HCT116 (cell line): ENCODE data around the gene ARHGEF9. TPM values are rescaled to one million over a fixed set of nuclear protein-coding genes. Genes with fewer than 3 reads are reported as not detected.

Experiments used
- ATAC-seq: fragments of 200-7000 bp; cut with Tn5 transposase; 2 replicates; pipeline ENCODE4 v1.9.1; 2020; ENCODE audit warnings: mild to moderate bottlenecking, moderate library complexity
- BruUV-seq: library from RNA; stranded (reverse); fragments of 400-500 nt; replicated peaks from 2 replicates; lab custom pipeline; 2021; lab: Mats Ljungman, UMichigan
- CTCF ChIA-PET: fragments of 300-600 bp; sonication (Branson Sonifier 250); formaldehyde crosslinking; loops from one replicate; lab custom pipeline; 2021; ENCODE audit warnings: antibody characterized with exemption; lab: Charles Lee
- POLR2A ChIA-PET: fragments of 300-600, 350-600 bp; sonication (Branson Sonifier 250); formaldehyde crosslinking; loops from one replicate; lab custom pipeline; 2021; ENCODE audit warnings: antibody characterized with exemption; lab: Charles Lee
- RAD21 ChIA-PET, 2 experiments: fragments of 300-600 bp; sonication (Branson Sonifier 250); formaldehyde crosslinking; loops; one replicate each; lab custom pipeline; 2023; ENCODE audit warnings: low total read pairs in 2 of 2; ENCODE audit not compliant: uncharacterized antibody in 2 of 2, unreplicated experiment in 2 of 2, low non-redundant PET in 1 of 2; lab: Charles Lee
- DNase-seq: peaks from one replicate; pipeline ENCODE4 v3.0.0-alpha.2; 2010; ENCODE audit warnings: low read depth, low spot score
- H2AFZ ChIP-seq: fragments of 200-600 bp; shearing (Covaris generic), sonication (generic); 2 replicates; pipeline ENCODE4 v1.6.1; 2017; ENCODE audit warnings: low read depth, mixed run types, mixed read lengths, antibody characterized with exemption, low read length; ENCODE audit not compliant: poor library complexity, severe bottlenecking
- H3K27ac ChIP-seq: 2 replicates; pipeline ENCODE4 v1.5.1; 2012; ENCODE audit warnings: low read depth, low read length
- H3K27me3 ChIP-seq: fragments of 200-600 bp; sonication (generic); 2 replicates; pipeline ENCODE4 v1.6.1; 2016; ENCODE audit warnings: mixed run types, low read length, mixed read lengths; ENCODE audit not compliant: insufficient read depth
- H3K36me3 ChIP-seq, 2 experiments: fragments of 200-500 bp in 1 of 2; fragments of 200-600 bp in 1 of 2; sonication (Bioruptor generic) in 1 of 2; sonication (generic) in 1 of 2; 2 replicates each; pipeline versions ENCODE4 v1.5.1 to v1.6.1; 2014 to 2016; ENCODE audit warnings: low read length in 2 of 2, inconsistent platforms in 1 of 2, mixed read lengths in 1 of 2, mixed run types in 1 of 2; ENCODE audit not compliant: insufficient read depth in 2 of 2, control insufficient read depth in 1 of 2
- H3K4me1 ChIP-seq, 2 experiments: fragments of 200-600 bp in 1 of 2; sonication (generic) in 1 of 2; 2 replicates each; pipeline versions ENCODE4 v1.5.1 to v1.6.1; 2012 to 2017; ENCODE audit warnings: low read length in 2 of 2, inconsistent platforms in 1 of 2, mild to moderate bottlenecking in 1 of 2, mixed read lengths in 1 of 2, mixed run types in 1 of 2, moderate library complexity in 1 of 2; ENCODE audit not compliant: insufficient read depth in 2 of 2, control insufficient read depth in 1 of 2
- H3K4me2 ChIP-seq: fragments of 200-600 bp; sonication (generic); 2 replicates; pipeline ENCODE4 v1.6.1; 2017; ENCODE audit warnings: mixed run types, low read length, mixed read lengths
- H3K4me3 ChIP-seq, 2 experiments: fragments of 200-600 bp in 1 of 2; sonication (generic) in 1 of 2; replicated peaks in 1 of 2; 2 replicates each; pipeline ENCODE4 v1.5.1; 2011 to 2016; ENCODE audit warnings: low read length in 2 of 2, control low read depth in 1 of 2, low read depth in 1 of 2, mild to moderate bottlenecking in 1 of 2, mixed read lengths in 1 of 2, mixed run types in 1 of 2
- H3K79me2 ChIP-seq: fragments of 200-600 bp; sonication (generic); 2 replicates; pipeline ENCODE4 v1.6.1; 2017; ENCODE audit warnings: mild to moderate bottlenecking, mixed run types, low read length, moderate library complexity, mixed read lengths; ENCODE audit not compliant: insufficient read depth
- H3K9ac ChIP-seq: fragments of 200-600 bp; sonication (generic); 2 replicates; pipeline ENCODE4 v1.6.1; 2016; ENCODE audit warnings: low read length, mixed read lengths
- H3K9me2 ChIP-seq: fragments of 200-600 bp; sonication (generic), shearing (Covaris generic); 2 replicates; pipeline ENCODE4 v1.6.1; 2017; ENCODE audit warnings: mixed run types, mild to moderate bottlenecking, moderate library complexity; ENCODE audit not compliant: insufficient read depth
- H3K9me3 ChIP-seq, 2 experiments: fragments of 200-500 bp in 1 of 2; fragments of 200-600 bp in 1 of 2; sonication (Bioruptor generic) in 1 of 2; sonication (generic) in 1 of 2; 2 replicates each; pipeline ENCODE4 v1.6.1; 2014 to 2017; ENCODE audit warnings: low read length in 2 of 2, mixed read lengths in 2 of 2, inconsistent platforms in 1 of 2, low read depth in 1 of 2, mild to moderate bottlenecking in 1 of 2, mixed run types in 1 of 2, moderate library complexity in 1 of 2; ENCODE audit not compliant: control insufficient read depth in 1 of 2, insufficient read depth in 1 of 2
- H4K20me1 ChIP-seq: fragments of 200-600 bp; sonication (generic), shearing (Covaris generic); 2 replicates; pipeline ENCODE4 v1.6.1; 2017; ENCODE audit warnings: mixed run types, mild to moderate bottlenecking, moderate library complexity; ENCODE audit not compliant: insufficient read depth
- CEBPB ChIP-seq: IDR thresholded peaks from 2 replicates; pipeline ENCODE4 v1.6.1; 2012; ENCODE audit warnings: low read depth
- ELF1 ChIP-seq: IDR thresholded peaks from 2 replicates; pipeline ENCODE4 v1.6.1; 2012; ENCODE audit warnings: low read depth, borderline replicate concordance
- EZH2 ChIP-seq: fragments of 200-600 bp; sonication (generic); IDR thresholded peaks from 2 replicates; pipeline ENCODE4 v1.6.1; 2017; ENCODE audit warnings: antibody characterized with exemption, mixed run types
- FOSL1 ChIP-seq: IDR thresholded peaks from 2 replicates; pipeline ENCODE4 v1.6.1; 2012; ENCODE audit warnings: low read depth
- POLR2AphosphoS5 ChIP-seq: IDR thresholded peaks from 2 replicates; pipeline ENCODE4 v1.6.1; 2011; ENCODE audit warnings: mild to moderate bottlenecking, low read depth, low read length, moderate library complexity
- RAD21 ChIP-seq: IDR thresholded peaks from 2 replicates; pipeline ENCODE4 v1.6.1; 2012; ENCODE audit warnings: low read depth, mild to moderate bottlenecking
- SP1 ChIP-seq: IDR thresholded peaks from 2 replicates; pipeline ENCODE4 v1.6.1; 2012; ENCODE audit warnings: low read depth
- YY1 ChIP-seq: IDR thresholded peaks from 2 replicates; pipeline ENCODE4 v1.6.1; 2011; ENCODE audit warnings: low read length, low read depth, moderate library complexity, mild to moderate bottlenecking; ENCODE audit not compliant: insufficient replicate concordance; ENCODE audit errors: extremely low read depth
- ZFX ChIP-seq: fragments of 450-650 bp; IDR thresholded peaks from 2 replicates; pipeline ENCODE4 v1.6.1; 2017
- ZNF274 ChIP-seq: fragments of 200-500 bp; sonication (Bioruptor generic); IDR thresholded peaks from 2 replicates; pipeline ENCODE4 v1.6.1; 2014; ENCODE audit warnings: mild to moderate bottlenecking, low read depth, low read length, inconsistent platforms
- intact Hi-C: fragments of 100-400 bp; cut with micrococcal nuclease; formaldehyde crosslinking; loops from 2 replicates; pipeline ENCODE4 v1.10.0; 2022
- total RNA-seq: library from RNA; stranded (reverse); gene quantifications from one replicate; pipeline ENCODE4 v1.2.1, GENCODE V29; 2021; ENCODE audit not compliant: unreplicated experiment
- TF ChIP-seq, protein P1 (sequence below): IDR thresholded peaks from 2 replicates; pipeline ENCODE4 v1.6.1; 2012; ENCODE audit warnings: low read depth
- TF ChIP-seq, protein P2 (sequence below): IDR thresholded peaks from 2 replicates; pipeline ENCODE4 v1.6.1; 2012
- TF ChIP-seq, protein P3 (sequence below), 3 experiments: fragments of 200-600 bp in 1 of 3; sonication (generic) in 1 of 3; IDR thresholded peaks in 2 of 3; conservative IDR thresholded peaks in 1 of 3; 2 replicates each; pipeline ENCODE4 v1.5.1; 2012 to 2017; ENCODE audit warnings: low read depth in 2 of 3, low read length in 2 of 3, antibody characterized with exemption in 1 of 3, borderline replicate concordance in 1 of 3, control low read depth in 1 of 3, mild to moderate bottlenecking in 1 of 3, mixed read lengths in 1 of 3, mixed run types in 1 of 3, moderate library complexity in 1 of 3; ENCODE audit not compliant: insufficient read depth in 1 of 3

Gene ARHGEF9
- total RNA-seq, 1 experiment from 2014 or later: 15.0 TPM

DNA sequence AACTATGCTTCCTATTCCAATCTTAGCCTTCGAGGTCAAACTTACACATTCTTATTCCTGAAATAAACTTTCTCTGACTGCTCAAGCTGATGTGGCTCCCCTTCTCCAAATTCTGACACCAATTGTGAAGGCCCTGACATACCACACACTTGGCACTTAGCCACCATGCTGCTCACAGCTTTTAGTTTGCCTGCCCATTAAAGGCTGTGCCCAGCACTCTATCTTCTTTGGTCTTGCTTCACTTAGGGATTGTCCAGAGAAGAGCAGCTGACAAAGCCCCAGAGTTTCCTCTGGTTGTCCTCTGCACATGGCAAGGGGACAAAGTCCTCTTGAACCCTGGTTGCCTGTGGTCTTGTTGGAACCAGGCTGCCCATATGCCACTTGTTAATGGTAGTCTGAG lies 126.1 kb downstream of the ARHGEF9 start:
- Histone ChIP-seq H3K4me1 (peaks cover 0 to 11% of the 10 kb centered on the region in 2 experiments; a peak in 2 of 4 replicates), H3K4me3 (no peak overlapping the region), H3K27me3 (no peaks in the 10 kb centered on the region), H2AFZ (no peak overlapping the region), H3K4me2 (no peak overlapping the region), H3K27ac (no peak overlapping the region), H4K20me1 (no peaks in the 10 kb centered on the region), H3K9ac (no peak overlapping the region), H3K79me2 (no peaks in the 10 kb centered on the region), H3K9me2 (no peaks in the 10 kb centered on the region), H3K36me3 (no peaks in the 10 kb centered on the region), H3K9me3 (no peaks in the 10 kb centered on the region)
- BruUV-seq: no TSS peak
- intact Hi-C loops: no loop called here
- ATAC-seq (no peak), DNase-seq (no peak)
- POLR2A ChIA-PET: no interaction called here
- TF ChIP-seq FOSL1 (no peak), POLR2AphosphoS5 (no peak), ZFX (no peak), ELF1 (no peak)
- TF ChIP-seq, protein P1, sequence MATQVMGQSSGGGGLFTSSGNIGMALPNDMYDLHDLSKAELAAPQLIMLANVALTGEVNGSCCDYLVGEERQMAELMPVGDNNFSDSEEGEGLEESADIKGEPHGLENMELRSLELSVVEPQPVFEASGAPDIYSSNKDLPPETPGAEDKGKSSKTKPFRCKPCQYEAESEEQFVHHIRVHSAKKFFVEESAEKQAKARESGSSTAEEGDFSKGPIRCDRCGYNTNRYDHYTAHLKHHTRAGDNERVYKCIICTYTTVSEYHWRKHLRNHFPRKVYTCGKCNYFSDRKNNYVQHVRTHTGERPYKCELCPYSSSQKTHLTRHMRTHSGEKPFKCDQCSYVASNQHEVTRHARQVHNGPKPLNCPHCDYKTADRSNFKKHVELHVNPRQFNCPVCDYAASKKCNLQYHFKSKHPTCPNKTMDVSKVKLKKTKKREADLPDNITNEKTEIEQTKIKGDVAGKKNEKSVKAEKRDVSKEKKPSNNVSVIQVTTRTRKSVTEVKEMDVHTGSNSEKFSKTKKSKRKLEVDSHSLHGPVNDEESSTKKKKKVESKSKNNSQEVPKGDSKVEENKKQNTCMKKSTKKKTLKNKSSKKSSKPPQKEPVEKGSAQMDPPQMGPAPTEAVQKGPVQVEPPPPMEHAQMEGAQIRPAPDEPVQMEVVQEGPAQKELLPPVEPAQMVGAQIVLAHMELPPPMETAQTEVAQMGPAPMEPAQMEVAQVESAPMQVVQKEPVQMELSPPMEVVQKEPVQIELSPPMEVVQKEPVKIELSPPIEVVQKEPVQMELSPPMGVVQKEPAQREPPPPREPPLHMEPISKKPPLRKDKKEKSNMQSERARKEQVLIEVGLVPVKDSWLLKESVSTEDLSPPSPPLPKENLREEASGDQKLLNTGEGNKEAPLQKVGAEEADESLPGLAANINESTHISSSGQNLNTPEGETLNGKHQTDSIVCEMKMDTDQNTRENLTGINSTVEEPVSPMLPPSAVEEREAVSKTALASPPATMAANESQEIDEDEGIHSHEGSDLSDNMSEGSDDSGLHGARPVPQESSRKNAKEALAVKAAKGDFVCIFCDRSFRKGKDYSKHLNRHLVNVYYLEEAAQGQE: no peak
- RAD21 ChIA-PET: no interaction called here
- CTCF ChIA-PET: no interaction called here

DNA sequence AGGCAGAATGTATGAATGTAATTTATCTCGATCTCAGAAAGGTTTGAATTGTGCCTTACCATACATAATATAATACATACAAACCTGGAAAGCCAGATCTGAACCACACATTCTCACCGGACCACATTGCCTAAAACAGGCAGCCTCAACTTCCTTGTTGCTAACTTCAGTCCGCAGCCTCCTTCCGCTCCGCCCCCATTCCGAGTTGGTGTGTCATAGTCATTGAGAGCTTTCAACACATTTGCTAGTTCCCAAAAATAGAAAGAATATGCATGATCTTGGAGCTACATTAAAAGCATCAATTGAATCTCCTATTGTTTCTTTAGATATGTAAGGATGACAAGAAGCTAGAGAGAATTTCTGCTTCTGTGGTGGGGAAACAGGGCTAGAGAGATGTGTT lies 127.2 kb downstream of the ARHGEF9 start:
- H3K9me3 ChIP-seq: no peaks in the 10 kb centered on the region
- ChIA-PET CTCF (no interaction called here), POLR2A (no interaction called here), RAD21 (no interaction called here)
- intact Hi-C loops: no loop called here
- no peaks in the 10 kb centered on the region for H4K20me1 ChIP-seq
- H3K79me2 ChIP-seq: no peaks in the 10 kb centered on the region
- BruUV-seq: no TSS peak
- H3K9me2 ChIP-seq: no peaks in the 10 kb centered on the region
- ATAC-seq (no peak), DNase-seq (peak; percentile 0)
- no peaks in the 10 kb centered on the region for H3K36me3 ChIP-seq
- no peak overlapping the region for H3K4me3 ChIP-seq
- H3K27ac ChIP-seq: no peak overlapping the region
- H3K4me2 ChIP-seq: peak overlapping the region; percentile 26; the same call in 1 of the 2 replicates
- H2AFZ ChIP-seq: no peak overlapping the region
- H3K4me1 ChIP-seq: peaks cover 0 to 11% of the 10 kb centered on the region in 2 experiments; a peak in 2 of 4 replicates
- no peaks in the 10 kb centered on the region for H3K27me3 ChIP-seq
- no peak overlapping the region for H3K9ac ChIP-seq
- no peak for TF ChIP-seq POLR2AphosphoS5
- no peak for TF ChIP-seq EZH2
- TF ChIP-seq SP1: no peak
- TF ChIP-seq, protein P2, sequence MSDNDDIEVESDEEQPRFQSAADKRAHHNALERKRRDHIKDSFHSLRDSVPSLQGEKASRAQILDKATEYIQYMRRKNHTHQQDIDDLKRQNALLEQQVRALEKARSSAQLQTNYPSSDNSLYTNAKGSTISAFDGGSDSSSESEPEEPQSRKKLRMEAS: no peak
- TF ChIP-seq YY1: no peak
- TF ChIP-seq, protein P3, sequence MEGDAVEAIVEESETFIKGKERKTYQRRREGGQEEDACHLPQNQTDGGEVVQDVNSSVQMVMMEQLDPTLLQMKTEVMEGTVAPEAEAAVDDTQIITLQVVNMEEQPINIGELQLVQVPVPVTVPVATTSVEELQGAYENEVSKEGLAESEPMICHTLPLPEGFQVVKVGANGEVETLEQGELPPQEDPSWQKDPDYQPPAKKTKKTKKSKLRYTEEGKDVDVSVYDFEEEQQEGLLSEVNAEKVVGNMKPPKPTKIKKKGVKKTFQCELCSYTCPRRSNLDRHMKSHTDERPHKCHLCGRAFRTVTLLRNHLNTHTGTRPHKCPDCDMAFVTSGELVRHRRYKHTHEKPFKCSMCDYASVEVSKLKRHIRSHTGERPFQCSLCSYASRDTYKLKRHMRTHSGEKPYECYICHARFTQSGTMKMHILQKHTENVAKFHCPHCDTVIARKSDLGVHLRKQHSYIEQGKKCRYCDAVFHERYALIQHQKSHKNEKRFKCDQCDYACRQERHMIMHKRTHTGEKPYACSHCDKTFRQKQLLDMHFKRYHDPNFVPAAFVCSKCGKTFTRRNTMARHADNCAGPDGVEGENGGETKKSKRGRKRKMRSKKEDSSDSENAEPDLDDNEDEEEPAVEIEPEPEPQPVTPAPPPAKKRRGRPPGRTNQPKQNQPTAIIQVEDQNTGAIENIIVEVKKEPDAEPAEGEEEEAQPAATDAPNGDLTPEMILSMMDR (IDR thresholded peaks at IDR 0.05 in 2 of 3, conservative IDR thresholded peaks at IDR 0.05 in 1 of 3; ENCODE audit: borderline replicate concordance in 1 of 3, insufficient read depth in 1 of 3, low read depth in 2 of 3, low read length in 2 of 3): no peak
- TF ChIP-seq CEBPB: no peak
- TF ChIP-seq RAD21: no peak
- no peak for TF ChIP-seq ZNF274
